Measurements from ENCODE around the gene PTPRN2.

DNA sequence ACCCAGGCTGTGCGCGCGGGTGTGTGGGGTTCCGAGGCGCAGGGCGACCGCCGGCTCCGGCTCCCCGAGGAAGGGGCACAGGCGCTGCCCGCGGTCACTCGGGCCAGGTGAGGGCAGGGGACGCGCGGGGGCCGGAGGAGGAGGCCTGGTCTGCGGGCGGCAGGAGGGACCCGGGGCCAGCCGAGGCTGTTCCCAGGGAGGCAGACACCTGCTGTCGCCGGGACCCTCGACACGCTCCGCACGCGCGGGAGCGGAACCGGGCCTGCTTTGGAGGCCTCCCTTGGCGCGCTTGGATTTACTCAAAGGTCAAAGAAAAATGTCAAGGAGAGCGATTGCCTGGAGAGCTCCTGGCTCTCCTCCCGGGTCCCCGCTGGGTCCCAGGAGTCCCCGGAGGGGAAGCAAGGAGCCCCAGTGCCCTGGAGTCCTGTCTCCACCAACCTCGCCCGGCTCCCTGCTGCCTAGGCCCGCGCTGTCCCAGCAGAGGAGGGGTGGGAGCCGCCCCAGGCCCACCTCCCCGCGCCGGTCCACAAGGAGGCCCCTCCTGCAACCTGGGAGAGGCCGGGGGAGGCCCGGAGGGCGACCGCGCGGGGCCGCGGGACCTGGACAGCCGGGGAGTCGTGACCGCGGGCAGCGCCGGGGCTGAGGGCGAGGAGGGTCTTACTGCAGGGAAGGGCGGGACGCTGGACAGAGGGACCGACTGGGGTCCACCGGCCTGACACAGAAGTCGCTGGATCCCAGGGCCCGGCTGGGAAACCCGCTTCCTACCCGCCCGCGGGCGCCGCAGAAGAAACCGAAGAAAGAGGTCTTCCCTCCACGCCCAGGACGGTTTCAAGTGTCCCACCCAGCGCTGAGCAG lies 902.0 kb downstream of the PTPRN2 start:
- TF ChIP-seq, protein P1, sequence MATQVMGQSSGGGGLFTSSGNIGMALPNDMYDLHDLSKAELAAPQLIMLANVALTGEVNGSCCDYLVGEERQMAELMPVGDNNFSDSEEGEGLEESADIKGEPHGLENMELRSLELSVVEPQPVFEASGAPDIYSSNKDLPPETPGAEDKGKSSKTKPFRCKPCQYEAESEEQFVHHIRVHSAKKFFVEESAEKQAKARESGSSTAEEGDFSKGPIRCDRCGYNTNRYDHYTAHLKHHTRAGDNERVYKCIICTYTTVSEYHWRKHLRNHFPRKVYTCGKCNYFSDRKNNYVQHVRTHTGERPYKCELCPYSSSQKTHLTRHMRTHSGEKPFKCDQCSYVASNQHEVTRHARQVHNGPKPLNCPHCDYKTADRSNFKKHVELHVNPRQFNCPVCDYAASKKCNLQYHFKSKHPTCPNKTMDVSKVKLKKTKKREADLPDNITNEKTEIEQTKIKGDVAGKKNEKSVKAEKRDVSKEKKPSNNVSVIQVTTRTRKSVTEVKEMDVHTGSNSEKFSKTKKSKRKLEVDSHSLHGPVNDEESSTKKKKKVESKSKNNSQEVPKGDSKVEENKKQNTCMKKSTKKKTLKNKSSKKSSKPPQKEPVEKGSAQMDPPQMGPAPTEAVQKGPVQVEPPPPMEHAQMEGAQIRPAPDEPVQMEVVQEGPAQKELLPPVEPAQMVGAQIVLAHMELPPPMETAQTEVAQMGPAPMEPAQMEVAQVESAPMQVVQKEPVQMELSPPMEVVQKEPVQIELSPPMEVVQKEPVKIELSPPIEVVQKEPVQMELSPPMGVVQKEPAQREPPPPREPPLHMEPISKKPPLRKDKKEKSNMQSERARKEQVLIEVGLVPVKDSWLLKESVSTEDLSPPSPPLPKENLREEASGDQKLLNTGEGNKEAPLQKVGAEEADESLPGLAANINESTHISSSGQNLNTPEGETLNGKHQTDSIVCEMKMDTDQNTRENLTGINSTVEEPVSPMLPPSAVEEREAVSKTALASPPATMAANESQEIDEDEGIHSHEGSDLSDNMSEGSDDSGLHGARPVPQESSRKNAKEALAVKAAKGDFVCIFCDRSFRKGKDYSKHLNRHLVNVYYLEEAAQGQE (IDR thresholded peaks at IDR 0.05; ENCODE audit: low read depth): no peak
- TF ChIP-seq, protein P2, sequence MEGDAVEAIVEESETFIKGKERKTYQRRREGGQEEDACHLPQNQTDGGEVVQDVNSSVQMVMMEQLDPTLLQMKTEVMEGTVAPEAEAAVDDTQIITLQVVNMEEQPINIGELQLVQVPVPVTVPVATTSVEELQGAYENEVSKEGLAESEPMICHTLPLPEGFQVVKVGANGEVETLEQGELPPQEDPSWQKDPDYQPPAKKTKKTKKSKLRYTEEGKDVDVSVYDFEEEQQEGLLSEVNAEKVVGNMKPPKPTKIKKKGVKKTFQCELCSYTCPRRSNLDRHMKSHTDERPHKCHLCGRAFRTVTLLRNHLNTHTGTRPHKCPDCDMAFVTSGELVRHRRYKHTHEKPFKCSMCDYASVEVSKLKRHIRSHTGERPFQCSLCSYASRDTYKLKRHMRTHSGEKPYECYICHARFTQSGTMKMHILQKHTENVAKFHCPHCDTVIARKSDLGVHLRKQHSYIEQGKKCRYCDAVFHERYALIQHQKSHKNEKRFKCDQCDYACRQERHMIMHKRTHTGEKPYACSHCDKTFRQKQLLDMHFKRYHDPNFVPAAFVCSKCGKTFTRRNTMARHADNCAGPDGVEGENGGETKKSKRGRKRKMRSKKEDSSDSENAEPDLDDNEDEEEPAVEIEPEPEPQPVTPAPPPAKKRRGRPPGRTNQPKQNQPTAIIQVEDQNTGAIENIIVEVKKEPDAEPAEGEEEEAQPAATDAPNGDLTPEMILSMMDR (IDR thresholded peaks at IDR 0.05 in 2 of 3, conservative IDR thresholded peaks at IDR 0.05 in 1 of 3; ENCODE audit: borderline replicate concordance in 1 of 3, insufficient read depth in 1 of 3, low read depth in 2 of 3, low read length in 2 of 3): no peak
- TF ChIP-seq POLR2A (IDR thresholded peaks at IDR 0.05; ENCODE audit: borderline replicate concordance, extremely low read depth, insufficient read depth, insufficient read length) (no peak), EZH2phosphoT487 (IDR thresholded peaks at IDR 0.05; ENCODE audit: borderline replicate concordance) (no peak), POLR2AphosphoS5 (IDR thresholded peaks at IDR 0.05; ENCODE audit: low read depth, low read length) (no peak)
